Body of pancreas (tissue), 4 donors: ENCODE results near the gene CYP2U1.

ENCODE experiments used
- POLR2A ChIP-seq, 3 donors: fragments of 450-650 bp; IDR thresholded peaks; one replicate each; pipeline ENCODE4 v1.6.1; 2016; ENCODE audit warnings: antibody characterized with exemption in 3 of 3, mild to moderate bottlenecking in 2 of 3
- TF ChIP-seq, protein P1 (sequence below), 7 experiments: fragments of 450-650 bp in 4 of 7; fragments of 200-600 bp in 3 of 7; sonication (generic) in 3 of 7; IDR thresholded peaks; one replicate each; pipeline ENCODE4 v1.5.1; 2016 to 2019; ENCODE audit warnings: antibody characterized with exemption in 7 of 7

DNA sequence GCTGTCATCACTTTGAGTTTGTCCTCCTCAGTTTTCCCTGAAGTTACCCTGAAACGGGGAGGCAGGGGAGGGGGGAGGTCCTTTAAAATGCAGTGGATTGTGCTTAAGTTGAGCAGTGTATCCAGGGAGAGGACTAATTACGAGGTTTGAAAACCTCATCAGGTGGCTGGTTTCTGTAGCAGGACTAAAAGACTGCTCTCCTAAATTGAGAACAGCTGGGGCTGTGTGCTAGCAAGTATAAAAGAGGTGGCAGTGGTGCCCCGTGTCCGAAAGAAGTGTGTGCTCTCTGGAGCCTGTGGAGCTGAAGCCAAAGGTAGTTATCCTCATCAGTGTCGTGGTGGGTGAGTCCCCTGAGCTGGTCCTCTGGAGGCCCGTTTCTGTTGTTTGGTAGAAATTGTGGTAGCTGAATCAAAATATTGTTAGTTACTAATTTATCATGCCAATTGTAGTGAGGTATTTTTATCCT is 37.2 kb upstream of the CYP2U1 start:
- TF ChIP-seq, protein P1, sequence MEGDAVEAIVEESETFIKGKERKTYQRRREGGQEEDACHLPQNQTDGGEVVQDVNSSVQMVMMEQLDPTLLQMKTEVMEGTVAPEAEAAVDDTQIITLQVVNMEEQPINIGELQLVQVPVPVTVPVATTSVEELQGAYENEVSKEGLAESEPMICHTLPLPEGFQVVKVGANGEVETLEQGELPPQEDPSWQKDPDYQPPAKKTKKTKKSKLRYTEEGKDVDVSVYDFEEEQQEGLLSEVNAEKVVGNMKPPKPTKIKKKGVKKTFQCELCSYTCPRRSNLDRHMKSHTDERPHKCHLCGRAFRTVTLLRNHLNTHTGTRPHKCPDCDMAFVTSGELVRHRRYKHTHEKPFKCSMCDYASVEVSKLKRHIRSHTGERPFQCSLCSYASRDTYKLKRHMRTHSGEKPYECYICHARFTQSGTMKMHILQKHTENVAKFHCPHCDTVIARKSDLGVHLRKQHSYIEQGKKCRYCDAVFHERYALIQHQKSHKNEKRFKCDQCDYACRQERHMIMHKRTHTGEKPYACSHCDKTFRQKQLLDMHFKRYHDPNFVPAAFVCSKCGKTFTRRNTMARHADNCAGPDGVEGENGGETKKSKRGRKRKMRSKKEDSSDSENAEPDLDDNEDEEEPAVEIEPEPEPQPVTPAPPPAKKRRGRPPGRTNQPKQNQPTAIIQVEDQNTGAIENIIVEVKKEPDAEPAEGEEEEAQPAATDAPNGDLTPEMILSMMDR (IDR thresholded peaks at IDR 0.05): no peak
- no peak for TF ChIP-seq POLR2A (IDR thresholded peaks at IDR 0.05)
